NT2/D1 (cell line): ENCODE data around the gene RSPH6A.

ENCODE experiments used
- DNase-seq: peaks from one replicate; pipeline ENCODE4 v3.0.0-alpha.2; 2011; ENCODE audit warnings: low read depth, low spot score
- H3K27me3 ChIP-seq: 2 replicates; pipeline ENCODE4 v1.6.0; 2011; ENCODE audit warnings: mild to moderate bottlenecking; ENCODE audit not compliant: insufficient read length, insufficient read depth
- H3K36me3 ChIP-seq: 2 replicates; pipeline ENCODE4 v1.6.1; 2011; ENCODE audit warnings: mild to moderate bottlenecking, low read length, mixed read lengths; ENCODE audit not compliant: insufficient read depth, insufficient read length
- H3K4me1 ChIP-seq: 2 replicates; pipeline ENCODE4 v1.5.1; 2011; ENCODE audit not compliant: insufficient read depth, insufficient read length
- H3K4me3 ChIP-seq: 2 replicates; pipeline ENCODE4 v1.5.1; 2011; ENCODE audit warnings: low read depth; ENCODE audit not compliant: insufficient read length
- H3K9ac ChIP-seq: 2 replicates; pipeline ENCODE4 v1.6.0; 2011; ENCODE audit warnings: low read depth; ENCODE audit not compliant: insufficient read length
- H3K9me3 ChIP-seq: 2 replicates; pipeline ENCODE4 v1.5.1; 2011; ENCODE audit warnings: mild to moderate bottlenecking, low read length; ENCODE audit not compliant: insufficient read depth
- SUZ12 ChIP-seq: IDR thresholded peaks from 2 replicates; pipeline ENCODE4 v1.6.1; 2011; ENCODE audit not compliant: insufficient read length, insufficient read depth; ENCODE audit errors: extremely low read depth
- YY1 ChIP-seq: IDR thresholded peaks from 2 replicates; pipeline ENCODE4 v1.6.1; 2011; ENCODE audit not compliant: insufficient read length, insufficient read depth
- ZNF274 ChIP-seq: IDR thresholded peaks from 2 replicates; pipeline ENCODE4 v1.6.1; 2011; ENCODE audit warnings: mild to moderate bottlenecking, low read depth, low read length

RSPH6A gene

GRCh38 chr19:45814851-45815480 lies at the start of gene RSPH6A:
TSS of gene RSPH6A (minus strand) at chr19:45815308. CDS start at chr19:45815176, 132 bp downstream.
- DNase-seq = no peak
- H3K4me3 ChIP-seq = peak within 1 kb of the TSS; percentile 61
- H3K9me3 ChIP-seq = no peaks in the 10 kb centered on the region
- H3K9ac ChIP-seq = peak within 1 kb of the TSS; percentile 90
- H3K4me1 ChIP-seq = peaks cover 18% of the 10 kb centered on the region
- H3K27me3 ChIP-seq = no peaks in the 10 kb centered on the region
- peaks cover 8% of the 10 kb centered on the region for H3K36me3 ChIP-seq
- TF ChIP-seq ZNF274 (no peak), SUZ12 (no peak), YY1 (no peak)

DNA sequence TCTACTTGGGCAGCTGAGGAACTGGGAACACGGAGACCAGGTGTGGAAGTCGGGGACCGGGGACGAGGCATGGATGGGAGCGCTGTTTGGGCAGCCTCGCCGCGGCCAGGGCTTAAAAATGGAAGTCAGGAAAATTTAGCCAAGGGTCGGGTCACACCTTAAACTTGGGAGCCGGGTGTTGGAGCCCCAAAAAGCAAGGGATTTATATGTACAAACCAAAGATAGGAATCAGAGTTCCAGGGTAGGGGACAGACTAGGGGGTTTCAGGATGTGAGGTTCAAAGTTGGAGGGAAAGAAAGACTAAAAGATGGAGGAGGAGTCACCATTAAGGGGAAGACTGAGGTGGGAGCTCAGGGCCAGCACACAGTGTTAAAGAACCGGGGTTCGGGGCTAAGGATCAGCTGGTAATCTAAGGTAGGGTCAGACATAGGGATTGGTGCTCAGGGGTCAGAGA lies 49.5 kb upstream of the RSPH6A start:
- TF ChIP-seq SUZ12 (no peak), YY1 (no peak), ZNF274 (no peak)
- Histone ChIP-seq H3K4me1 (peaks cover 6% of the 10 kb centered on the region), H3K36me3 (peaks cover 11% of the 10 kb centered on the region), H3K9ac (peak overlapping the region; percentile 82), H3K9me3 (no peaks in the 10 kb centered on the region), H3K4me3 (peak overlapping the region; percentile 65), H3K27me3 (no peaks in the 10 kb centered on the region)
- no peak for DNase-seq

GRCh38 chr19:45863840-45864628 lies 48.9 kb upstream of the RSPH6A start, which contains the start of gene FOXA3:
TSS of gene FOXA3 (plus strand) at chr19:45864326. CDS start at chr19:45864457, 131 bp downstream.
- H3K27me3 ChIP-seq = no peaks in the 10 kb centered on the region
- no peaks in the 10 kb centered on the region for H3K9me3 ChIP-seq
- H3K36me3 ChIP-seq = peaks cover 14% of the 10 kb centered on the region
- H3K4me1 ChIP-seq = peaks cover 6% of the 10 kb centered on the region
- DNase-seq = no peak
- H3K9ac ChIP-seq = peak within 1 kb of the TSS; percentile 82
- peak within 1 kb of the TSS; percentile 88 for H3K4me3 ChIP-seq
- TF ChIP-seq YY1 = no peak

DNA sequence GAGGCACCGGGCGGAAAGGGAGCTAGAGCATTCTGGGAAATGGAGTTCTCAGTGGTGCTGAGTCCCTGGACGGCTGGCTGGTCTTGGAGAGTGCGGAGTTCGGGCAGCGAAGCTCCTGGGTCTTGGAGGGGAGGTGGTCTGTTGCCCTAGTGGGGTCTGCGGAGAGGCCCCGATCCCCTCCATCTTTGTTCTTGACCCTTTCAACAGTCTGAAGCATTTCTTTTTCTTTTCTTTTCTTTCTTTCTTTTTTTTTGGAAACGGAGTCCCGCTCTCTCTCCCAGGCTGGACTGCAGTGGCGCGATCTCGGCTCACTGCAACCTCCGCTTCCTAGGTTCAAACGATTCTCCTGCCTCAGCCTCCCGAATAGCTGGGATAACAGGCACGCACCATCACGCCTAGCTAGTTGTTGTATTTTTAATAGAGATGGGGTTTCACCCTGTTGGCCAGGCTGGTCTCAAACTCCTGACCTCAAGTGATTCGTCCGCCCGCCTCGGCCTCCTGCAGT lies 48.3 kb upstream of the RSPH6A start:
- H3K36me3 ChIP-seq = peaks cover 17% of the 10 kb centered on the region
- H3K27me3 ChIP-seq = no peaks in the 10 kb centered on the region
- H3K4me1 ChIP-seq = peaks cover 6% of the 10 kb centered on the region
- no peaks in the 10 kb centered on the region for H3K9me3 ChIP-seq
- H3K4me3 ChIP-seq = peak overlapping the region; percentile 88
- H3K9ac ChIP-seq = peak overlapping the region; percentile 67
- DNase-seq = no peak
- no peak for TF ChIP-seq ZNF274
- no peak for TF ChIP-seq YY1
- no peak for TF ChIP-seq SUZ12

DNA sequence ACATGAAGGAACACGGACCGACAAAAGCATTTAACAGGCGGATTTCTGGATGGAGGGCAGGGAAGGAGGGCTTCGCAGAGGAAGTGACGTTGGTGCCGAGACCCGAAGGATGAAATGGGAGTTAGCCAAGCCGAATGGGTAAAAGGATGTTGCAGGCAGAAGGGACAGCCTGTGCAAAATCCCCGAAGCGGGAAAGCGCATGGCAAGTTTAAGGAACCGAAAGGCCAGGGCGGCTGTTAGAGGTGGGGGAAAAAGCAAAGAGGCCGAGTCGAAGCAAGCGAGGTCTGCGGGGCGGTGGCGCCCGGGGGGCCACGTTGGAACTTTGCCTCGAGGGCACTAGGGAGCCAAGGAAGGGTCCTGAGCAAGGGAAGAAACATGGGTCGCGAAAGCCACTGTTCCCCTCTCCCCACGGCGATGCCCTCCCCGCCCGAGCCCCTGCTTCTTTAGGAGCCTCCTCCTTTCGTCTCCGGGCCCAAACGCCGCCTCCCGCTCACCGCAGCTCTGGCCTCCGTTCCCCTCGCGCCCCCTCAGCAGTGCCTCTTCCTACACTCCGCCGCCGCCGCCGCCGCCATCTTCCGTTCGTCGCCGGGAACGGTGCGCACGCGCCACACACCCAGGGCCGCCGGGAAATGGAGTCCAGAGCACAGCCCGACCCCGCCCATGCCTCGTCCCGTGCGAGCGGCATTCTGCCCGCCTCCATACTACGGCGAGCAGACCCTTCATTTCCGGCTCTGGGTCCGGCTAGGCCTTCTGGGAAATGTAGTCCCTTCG lies 47.6 kb upstream of the RSPH6A start, which contains the start of gene SYMPK:
Gene SYMPK, minus strand, starts transcription at position 584 of the 771 bp plus-strand sequence. CDS start 8,652 bp downstream, outside the sequence.
- H3K9ac ChIP-seq = peak within 1 kb of the TSS; percentile 93
- peaks cover 22% of the 10 kb centered on the region for H3K36me3 ChIP-seq
- peak within 1 kb of the TSS; percentile 88 for H3K4me3 ChIP-seq
- no peaks in the 10 kb centered on the region for H3K27me3 ChIP-seq
- TF ChIP-seq YY1 (peak; percentile 71), ZNF274 (no peak)
- DNase-seq = peak; percentile 93
- H3K9me3 ChIP-seq = no peaks in the 10 kb centered on the region
- H3K4me1 ChIP-seq = peaks cover 6% of the 10 kb centered on the region

DNA sequence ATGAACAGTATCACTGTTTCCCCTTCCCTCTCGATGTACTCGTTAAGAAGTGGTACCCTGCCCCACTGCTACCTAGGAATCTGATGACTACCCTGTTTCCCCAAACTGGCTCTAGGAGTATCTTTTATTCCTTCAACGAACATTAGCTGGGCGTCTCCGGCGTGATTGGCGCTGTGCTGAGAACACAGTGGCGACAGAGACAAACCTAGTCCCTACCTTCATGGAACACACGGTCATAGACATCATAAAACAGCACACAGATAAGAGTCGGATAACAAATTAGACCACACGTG lies 47.1 kb upstream of the RSPH6A start:
- peaks cover 22% of the 10 kb centered on the region for H3K36me3 ChIP-seq
- H3K9me3 ChIP-seq = no peaks in the 10 kb centered on the region
- peaks cover 6% of the 10 kb centered on the region for H3K4me1 ChIP-seq
- peak overlapping the region; percentile 93 for H3K9ac ChIP-seq
- H3K4me3 ChIP-seq = peak overlapping the region; percentile 88
- no peak for DNase-seq
- TF ChIP-seq YY1 = no peak
- TF ChIP-seq SUZ12 = no peak
- no peak for TF ChIP-seq ZNF274
- H3K27me3 ChIP-seq = no peaks in the 10 kb centered on the region
